Measurements from ENCODE around the gene PLXNA4.

Gene PLXNA4

GRCh38 chr7:132562690-132563089, 13.6 kb downstream of the PLXNA4 start:
- no peak overlapping the region for H3K27ac ChIP-seq
- TF ChIP-seq, protein P1, sequence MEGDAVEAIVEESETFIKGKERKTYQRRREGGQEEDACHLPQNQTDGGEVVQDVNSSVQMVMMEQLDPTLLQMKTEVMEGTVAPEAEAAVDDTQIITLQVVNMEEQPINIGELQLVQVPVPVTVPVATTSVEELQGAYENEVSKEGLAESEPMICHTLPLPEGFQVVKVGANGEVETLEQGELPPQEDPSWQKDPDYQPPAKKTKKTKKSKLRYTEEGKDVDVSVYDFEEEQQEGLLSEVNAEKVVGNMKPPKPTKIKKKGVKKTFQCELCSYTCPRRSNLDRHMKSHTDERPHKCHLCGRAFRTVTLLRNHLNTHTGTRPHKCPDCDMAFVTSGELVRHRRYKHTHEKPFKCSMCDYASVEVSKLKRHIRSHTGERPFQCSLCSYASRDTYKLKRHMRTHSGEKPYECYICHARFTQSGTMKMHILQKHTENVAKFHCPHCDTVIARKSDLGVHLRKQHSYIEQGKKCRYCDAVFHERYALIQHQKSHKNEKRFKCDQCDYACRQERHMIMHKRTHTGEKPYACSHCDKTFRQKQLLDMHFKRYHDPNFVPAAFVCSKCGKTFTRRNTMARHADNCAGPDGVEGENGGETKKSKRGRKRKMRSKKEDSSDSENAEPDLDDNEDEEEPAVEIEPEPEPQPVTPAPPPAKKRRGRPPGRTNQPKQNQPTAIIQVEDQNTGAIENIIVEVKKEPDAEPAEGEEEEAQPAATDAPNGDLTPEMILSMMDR (conservative IDR thresholded peaks at IDR 0.05): no peak

- TF ChIP-seq, protein P1 (conservative IDR thresholded peaks at IDR 0.05): no peak
Observed at GRCh38 chr7:132561763-132562162, 14.5 kb downstream of the PLXNA4 start.

GRCh38 chr7:132560825-132561529, 15.3 kb downstream of the PLXNA4 start:
- H3K27ac ChIP-seq: no peak overlapping the region
- TF ChIP-seq, protein P1 (conservative IDR thresholded peaks at IDR 0.05): no peak

More at GRCh38 chr7:132561763-132562162, 14.5 kb downstream of the PLXNA4 start:
- no peak overlapping the region for H3K27ac ChIP-seq

- TF ChIP-seq, protein P1 (conservative IDR thresholded peaks at IDR 0.05): no peak
- no peak overlapping the region for H3K27ac ChIP-seq
Observed at GRCh38 chr7:132560105-132560504, 16.2 kb downstream of the PLXNA4 start.

- no peak overlapping the region for H3K27ac ChIP-seq
- TF ChIP-seq, protein P1 (conservative IDR thresholded peaks at IDR 0.05): no peak
Observed at GRCh38 chr7:132558815-132559214, 17.5 kb downstream of the PLXNA4 start.

DNA sequence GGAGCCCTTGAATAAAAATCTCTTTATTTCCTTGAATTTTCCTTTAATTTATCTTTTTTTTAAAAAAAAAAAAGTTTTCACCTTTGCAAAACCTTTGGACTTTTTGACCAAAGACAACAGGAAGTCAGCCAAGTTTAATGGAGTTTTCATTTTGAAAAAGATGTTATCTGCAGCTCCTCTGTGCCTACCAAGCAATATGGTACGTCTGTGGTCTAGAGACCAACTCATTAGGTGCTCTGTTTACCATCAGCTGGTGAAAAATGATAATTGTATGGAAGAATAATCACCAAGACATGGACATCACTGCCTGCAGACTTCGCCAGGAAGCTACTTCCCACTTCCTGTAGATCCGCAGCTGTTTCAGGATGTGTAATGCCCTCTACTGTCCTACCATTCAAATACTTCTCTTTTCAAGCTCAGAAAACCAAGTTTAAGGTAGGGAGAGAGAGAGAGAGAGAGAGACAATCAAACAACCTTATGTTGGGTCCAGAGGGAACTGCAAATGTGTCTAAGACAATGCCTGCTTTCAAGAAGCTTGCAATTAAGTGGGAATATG, 18.7 kb downstream of the PLXNA4 start:
- TF ChIP-seq, protein P1 (conservative IDR thresholded peaks at IDR 0.05): peak; percentile 17
- no peak overlapping the region for H3K27ac ChIP-seq

- TF ChIP-seq, protein P1 (conservative IDR thresholded peaks at IDR 0.05): no peak
Observed at GRCh38 chr7:132554446-132554845, 21.8 kb downstream of the PLXNA4 start.

More at GRCh38 chr7:132554446-132554845, 21.8 kb downstream of the PLXNA4 start:
- H3K27ac ChIP-seq: no peak overlapping the region
